ENCODE data around the gene LCNL1.

Gene LCNL1

GRCh38 chr9:137013571-137013940, 30.8 kb downstream of the LCNL1 start:
- DNase-seq: no peak

DNA sequence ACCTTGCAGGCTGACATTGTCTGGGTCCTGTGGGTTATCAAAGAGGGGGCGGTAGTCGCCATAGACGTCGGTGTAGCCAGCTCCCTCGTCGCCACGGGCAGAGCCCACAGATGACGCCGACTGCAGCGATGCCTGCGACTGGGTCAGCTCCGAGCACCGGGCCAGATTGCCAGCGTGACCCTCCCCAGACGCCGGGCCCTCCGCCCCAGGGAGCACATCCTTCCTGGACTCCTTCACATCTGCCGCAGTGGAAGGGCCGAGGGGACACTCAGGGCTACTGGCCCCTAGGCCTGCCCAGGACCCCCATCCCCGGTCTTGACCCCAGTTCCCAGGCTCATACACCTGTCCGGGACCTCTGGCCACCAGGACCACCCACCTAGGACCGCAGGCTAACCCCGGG, 31.4 kb downstream of the LCNL1 start:
- no peak for DNase-seq

- DNase-seq: no peak
Measured at GRCh38 chr9:137014776-137015539, 32.2 kb downstream of the LCNL1 start.

DNA sequence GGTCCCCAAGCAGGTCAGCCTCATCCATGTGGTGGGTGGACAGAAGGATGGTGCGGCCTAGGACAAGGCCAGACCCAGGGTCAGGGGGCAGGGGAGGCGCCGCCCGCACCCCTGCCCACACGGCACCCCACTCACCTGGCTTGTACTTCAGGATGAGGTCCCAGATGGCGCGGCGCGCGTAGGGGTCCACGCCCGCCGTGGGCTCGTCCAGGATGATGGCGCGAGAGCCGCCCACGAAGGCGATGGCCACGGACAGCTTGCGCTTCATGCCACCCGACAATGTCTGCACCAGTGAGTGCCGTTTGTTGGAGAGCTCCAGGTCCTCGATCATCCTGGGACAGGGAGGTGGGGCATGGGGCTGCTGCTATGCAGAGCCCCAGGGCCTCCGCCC, 32.7 kb downstream of the LCNL1 start:
- DNase-seq: no peak

GRCh38 chr9:137015976-137016375, 33.2 kb downstream of the LCNL1 start:
- DNase-seq: no peak

DNA sequence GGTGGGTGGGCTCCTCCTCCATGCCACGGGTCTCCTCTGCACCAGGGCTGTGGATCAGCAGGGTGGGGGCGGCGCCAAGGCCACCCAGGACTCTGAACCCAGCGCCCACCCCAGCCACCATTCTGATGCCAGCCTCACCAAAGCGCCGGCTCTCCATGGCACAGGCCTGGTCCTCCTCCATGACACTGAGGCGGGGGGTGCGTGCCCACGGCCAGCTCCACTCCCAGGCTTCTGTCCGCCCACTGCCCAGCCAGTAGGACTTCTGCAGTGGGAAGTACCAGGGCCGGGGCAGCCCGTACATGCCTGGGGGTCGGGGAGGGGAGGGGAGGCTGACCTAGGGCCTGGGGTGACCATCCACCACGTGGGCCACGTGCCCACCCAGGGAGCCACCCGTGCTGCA, 33.6 kb downstream of the LCNL1 start:
- no peak for DNase-seq

GRCh38 chr9:137017071-137017470, 34.3 kb downstream of the LCNL1 start:
- DNase-seq: no peak

DNA sequence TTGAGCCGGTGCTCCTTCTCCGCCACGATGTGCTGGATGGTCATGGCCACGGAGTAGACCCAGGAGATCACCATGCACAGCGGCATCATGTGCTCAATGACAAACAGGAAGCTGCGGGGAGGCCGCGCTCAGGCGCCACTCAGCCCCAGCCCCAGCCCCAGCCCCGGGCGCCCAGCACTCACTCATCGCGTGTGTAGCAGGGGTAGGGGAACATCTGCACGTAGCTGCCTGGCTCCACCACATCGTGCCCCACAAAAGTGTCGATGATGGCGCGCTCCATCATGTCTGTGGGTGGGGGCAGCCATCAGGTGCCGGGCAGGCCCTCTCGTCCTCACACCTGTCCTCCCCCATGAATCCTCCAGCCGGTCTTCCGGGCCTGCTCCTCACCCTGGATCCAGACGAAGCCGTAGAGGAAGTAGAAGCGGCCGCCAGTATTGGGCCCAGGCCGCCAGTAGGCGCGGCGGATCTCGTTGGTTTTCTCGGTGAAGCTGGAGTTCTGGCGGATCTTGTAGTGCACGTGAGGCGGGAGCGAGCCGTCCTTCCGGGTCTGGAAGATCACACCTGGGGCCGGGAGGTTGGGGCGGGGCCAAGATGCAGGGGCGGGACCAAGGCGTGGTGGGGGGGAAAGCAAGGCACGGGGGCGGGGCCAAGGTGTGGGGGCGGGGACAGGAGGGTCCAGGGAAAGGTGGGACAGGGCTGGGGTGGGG, 35.2 kb downstream of the LCNL1 start:
- no peak for DNase-seq

DNA sequence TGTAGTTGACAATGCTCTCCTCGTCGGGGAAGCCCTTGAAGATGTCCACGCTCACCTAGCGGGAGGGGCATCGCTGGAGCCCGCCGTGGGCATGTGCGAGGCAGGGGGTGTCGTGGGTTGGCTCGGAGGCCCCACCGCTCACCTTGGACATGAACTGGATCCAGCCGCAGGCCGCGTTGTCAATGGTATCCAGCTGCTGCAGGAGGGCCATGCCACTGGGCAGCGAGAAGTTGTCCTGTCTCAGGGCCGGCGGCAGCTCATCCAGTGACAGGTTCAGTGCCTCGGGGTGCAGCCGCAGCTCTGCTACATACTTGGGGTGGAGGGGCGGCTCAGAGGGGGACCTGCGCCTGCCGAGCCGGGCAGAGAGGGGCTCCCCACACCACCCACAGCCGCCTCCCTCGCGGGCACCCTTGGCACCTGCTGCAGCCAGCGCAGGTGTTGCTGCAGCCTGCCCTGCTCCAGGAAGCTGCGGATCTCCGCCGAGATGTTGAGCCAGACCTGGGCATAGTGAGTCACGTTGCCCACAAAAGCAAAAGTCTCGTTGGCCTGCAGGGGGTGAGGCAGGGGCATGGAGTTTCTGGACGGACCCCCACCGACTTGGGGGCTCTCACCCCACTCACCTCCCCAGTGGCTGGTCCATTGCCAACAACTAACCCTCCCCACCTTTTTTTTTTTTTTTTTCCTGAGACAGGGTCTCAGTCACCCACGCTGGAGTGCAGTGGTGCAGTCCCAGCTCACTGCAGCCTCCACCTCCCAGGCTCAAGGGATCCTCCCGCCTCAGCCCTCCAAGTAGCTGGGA, 36.2 kb downstream of the LCNL1 start:
- DNase-seq: no peak

DNA sequence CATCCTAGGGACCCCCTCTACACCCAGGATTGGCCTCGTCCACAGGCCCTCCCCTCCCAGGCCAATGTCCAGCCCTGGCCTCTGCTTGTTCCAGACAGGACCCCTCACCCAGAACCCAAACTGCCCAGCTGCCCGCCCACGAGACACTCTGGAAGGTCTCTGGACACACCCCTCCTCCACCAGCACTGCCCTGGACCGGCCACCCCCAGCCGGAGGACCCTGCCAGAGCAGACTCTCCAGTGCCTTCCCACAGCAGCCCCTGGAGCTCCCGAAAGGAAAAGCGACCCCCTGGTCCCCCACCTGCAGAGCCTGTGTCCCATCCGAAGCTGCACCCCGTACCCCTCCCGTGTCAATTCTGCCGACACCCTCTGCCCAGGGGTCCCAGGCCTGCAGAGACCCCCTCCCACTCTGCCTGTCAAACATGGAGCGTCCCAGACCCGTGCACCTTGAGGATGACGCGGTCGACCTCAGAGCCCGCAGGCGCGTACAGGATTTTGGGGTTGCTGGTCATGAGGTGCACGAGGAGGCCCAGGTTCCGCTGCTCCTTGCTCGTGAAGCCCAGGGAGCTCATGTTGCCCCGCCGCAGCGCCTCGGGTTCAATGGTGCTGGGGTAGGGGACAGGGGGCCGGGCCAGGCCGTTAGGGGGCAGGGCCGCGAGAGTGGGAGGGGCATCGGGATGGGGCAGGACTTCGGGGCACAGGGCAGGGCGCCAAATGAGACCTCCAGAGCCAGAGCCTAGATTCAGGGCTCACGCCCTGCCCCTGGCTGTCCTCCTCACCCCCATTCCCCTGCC, 37.3 kb downstream of the LCNL1 start:
- no peak for DNase-seq

DNA sequence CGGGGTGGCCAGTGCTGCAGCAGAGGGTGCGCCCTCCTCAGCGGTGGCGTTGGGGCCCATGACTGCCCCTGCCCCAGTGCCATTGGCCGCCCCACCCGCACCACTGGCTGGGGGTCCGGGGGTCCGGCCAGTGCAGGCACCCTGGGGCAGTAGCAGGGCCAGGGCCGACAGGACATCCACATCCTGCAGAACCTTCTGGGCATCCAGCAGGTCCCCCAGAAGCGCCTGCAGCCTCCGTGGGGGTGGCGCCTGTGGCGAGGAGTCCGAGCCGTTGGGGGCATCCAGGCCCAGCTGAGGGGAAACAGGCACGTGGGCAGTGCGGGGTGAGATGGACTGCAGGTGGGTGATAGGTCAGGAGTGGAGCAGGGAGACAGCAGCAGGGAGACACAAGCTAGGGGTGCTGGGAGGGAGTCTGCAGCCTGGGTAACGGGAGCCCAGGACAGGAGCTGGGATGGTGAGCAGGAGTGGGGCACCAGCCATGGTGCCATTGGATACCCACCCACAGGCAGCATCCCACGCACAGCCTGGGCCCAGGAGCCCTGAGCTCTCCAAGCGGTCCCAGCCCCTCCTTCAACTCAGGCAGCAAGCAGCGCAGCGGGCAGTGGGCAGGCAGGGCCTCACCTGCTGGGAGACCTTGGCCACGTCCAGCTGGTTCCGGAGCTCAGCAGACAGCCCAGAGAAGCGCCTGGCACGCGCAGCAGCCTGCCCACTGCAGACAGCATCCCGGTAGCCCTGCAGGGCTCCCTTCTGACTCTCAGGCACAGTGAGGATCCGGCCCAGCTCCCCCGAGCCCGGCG, 38.2 kb downstream of the LCNL1 start:
- no peak for DNase-seq

GRCh38 chr9:137021568-137021978, 38.8 kb downstream of the LCNL1 start:
- DNase-seq: no peak

GRCh38 chr9:137021979-137022661, 39.3 kb downstream of the LCNL1 start:
- DNase-seq: no peak

- no peak for DNase-seq
Measured at GRCh38 chr9:137022662-137023008, 39.8 kb downstream of the LCNL1 start.

- no peak for DNase-seq
Measured at GRCh38 chr9:137023157-137023556, 40.4 kb downstream of the LCNL1 start.

GRCh38 chr9:137023583-137023991, 40.8 kb downstream of the LCNL1 start:
- DNase-seq: no peak

GRCh38 chr9:137025517-137025966, 42.7 kb downstream of the LCNL1 start:
- peak; percentile 41 for DNase-seq

- no peak for DNase-seq
Measured at GRCh38 chr9:137026384-137026783, 43.6 kb downstream of the LCNL1 start.

DNA sequence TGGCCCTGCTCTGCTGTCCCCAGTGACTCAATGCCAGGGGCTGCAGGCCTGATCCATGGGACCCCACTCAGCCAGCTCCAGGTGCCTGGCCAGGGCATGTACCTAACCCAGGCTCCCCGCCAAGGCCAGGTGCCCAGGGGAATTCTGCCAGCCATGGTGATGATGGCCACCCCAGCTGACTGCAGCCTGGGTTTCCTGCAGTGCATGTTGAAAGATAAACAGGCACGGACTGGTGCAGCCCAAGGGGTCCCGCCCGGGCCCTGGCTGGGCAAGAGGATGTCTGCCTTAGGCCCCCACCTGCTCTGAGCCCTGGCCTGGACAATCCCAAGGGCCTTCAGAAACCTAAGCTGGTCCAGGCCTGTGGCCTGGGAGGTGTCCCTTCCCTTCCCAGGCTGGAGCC, 44.0 kb downstream of the LCNL1 start:
- DNase-seq: no peak

DNA sequence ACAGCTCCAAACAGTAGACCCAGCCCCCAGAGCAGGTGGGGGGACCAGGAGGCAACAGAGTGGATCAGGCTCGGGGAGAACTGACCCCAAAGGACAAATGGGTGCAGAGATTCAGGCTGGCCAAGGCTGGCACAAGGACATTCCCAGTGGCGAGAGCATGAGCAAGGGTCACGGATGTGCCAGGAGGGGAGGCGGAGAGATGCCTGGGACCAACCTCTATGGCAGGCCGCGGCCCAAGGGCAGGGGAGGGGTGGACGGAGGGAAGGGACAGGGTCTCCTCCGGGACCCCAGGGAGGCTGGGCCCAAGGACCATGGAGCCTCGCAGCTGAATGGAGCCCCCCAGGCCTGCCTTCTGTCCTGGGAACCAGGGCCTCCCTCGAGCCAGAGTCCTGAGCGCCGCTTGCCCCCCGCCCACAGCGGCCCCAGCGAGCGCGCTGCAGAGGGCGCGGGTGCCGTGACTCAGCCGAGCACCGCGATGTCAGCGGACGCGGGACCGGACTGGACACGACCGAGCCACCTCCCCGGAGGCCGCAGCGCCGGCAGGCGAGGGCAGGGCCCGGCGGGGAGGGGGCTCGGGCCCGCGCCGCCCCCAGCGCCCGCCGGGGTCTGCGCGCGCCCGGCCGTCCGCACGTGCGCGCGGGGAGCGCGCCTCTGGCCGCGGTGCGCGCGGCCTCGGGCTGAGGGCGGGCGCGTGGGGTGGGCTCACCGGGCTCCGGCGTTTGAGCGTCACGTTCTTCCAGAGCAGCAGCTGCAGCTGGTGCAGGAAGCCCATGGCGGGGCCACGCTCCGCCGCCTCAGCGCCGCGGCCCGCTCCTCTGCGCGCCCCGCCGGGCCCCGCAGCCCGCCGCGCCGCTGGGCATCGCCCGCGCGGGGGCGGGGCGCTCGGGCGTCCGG, 44.8 kb downstream of the LCNL1 start, which contains the start of gene ABCA2:
Gene ABCA2, minus strand, starts transcription at position 869 of the 894 bp plus-strand sequence. Its CDS starts 97 bp downstream, at position 772.
- DNase-seq: no peak

Data from SHP77 treated with DMSO at 0.1 percent for 48 hours (cell line).